ENCODE results near the gene BDKRB1. TPM values are rescaled to one million over a fixed set of nuclear protein-coding genes. Genes with fewer than 3 reads are reported as not detected.
A peak's percentile ranks its signal among the peaks of the same experiment; 100 is the strongest.

The BDKRB1 gene
- total RNA-seq, 4 donors from 2014 or later = 2.2 to 3.4 (median 2.8) TPM

GRCh38 chr14:96252323-96252998, 3.5 kb upstream of the BDKRB1 start:
- no peak overlapping the region for H3K4me3 ChIP-seq

GRCh38 chr14:96252999-96253539, 2.9 kb upstream of the BDKRB1 start:
- H3K27ac ChIP-seq = peak overlapping the region in 2 of 4 donors; percentile 25 to 32
- TF ChIP-seq CTCF (IDR thresholded peaks at IDR 0.05) (no peak), POLR2A (IDR thresholded peaks at IDR 0.05) (no peak)
- peaks cover 0 to 4% (median 0%) of the 10 kb centered on the region in 4 donors for H3K4me1 ChIP-seq
- H3K9me3 ChIP-seq = no peaks in the 10 kb centered on the region
- DNase-seq = no peak
- H3K36me3 ChIP-seq = no peaks in the 10 kb centered on the region
- H3K27me3 ChIP-seq = no peaks in the 10 kb centered on the region
- no peak overlapping the region for H3K4me3 ChIP-seq

More at GRCh38 chr14:96252323-96252998, 3.5 kb upstream of the BDKRB1 start:
- TF ChIP-seq CTCF (IDR thresholded peaks at IDR 0.05) (no peak), POLR2A (IDR thresholded peaks at IDR 0.05) (no peak)
- Histone ChIP-seq H3K9me3 (no peaks in the 10 kb centered on the region), H3K36me3 (no peaks in the 10 kb centered on the region), H3K27me3 (no peaks in the 10 kb centered on the region), H3K27ac (peak overlapping the region in 2 of 4 donors; percentile 25 to 32), H3K4me1 (peaks cover 0 to 4% (median 0%) of the 10 kb centered on the region in 4 donors)
- DNase-seq = no peak

- TF ChIP-seq CTCF (IDR thresholded peaks at IDR 0.05) (no peak), POLR2A (IDR thresholded peaks at IDR 0.05) (no peak)
- Histone ChIP-seq H3K4me1 (peaks cover 0 to 4% (median 0%) of the 10 kb centered on the region in 4 donors), H3K36me3 (no peaks in the 10 kb centered on the region), H3K27ac (peak overlapping the region in 1 of 4 donors; percentile 76), H3K9me3 (no peaks in the 10 kb centered on the region), H3K4me3 (no peak overlapping the region), H3K27me3 (no peaks in the 10 kb centered on the region)
- no peak for DNase-seq
These were observed 1.3 kb upstream of the BDKRB1 start for GRCh38 chr14:96254687-96255086.

GRCh38 chr14:96256407-96256806, 397 bp downstream of the BDKRB1 start:
- peaks cover 0 to 4% (median 0%) of the 10 kb centered on the region in 4 donors for H3K4me1 ChIP-seq
- peak overlapping the region in 1 of 4 donors; percentile 76 for H3K27ac ChIP-seq
- no peaks in the 10 kb centered on the region for H3K9me3 ChIP-seq
- peak in 1 of 3 donors; percentile 5 for DNase-seq
- H3K36me3 ChIP-seq = no peaks in the 10 kb centered on the region
- no peaks in the 10 kb centered on the region for H3K27me3 ChIP-seq
- TF ChIP-seq POLR2A (IDR thresholded peaks at IDR 0.05) (no peak), CTCF (IDR thresholded peaks at IDR 0.05) (no peak)
- H3K4me3 ChIP-seq = no peak overlapping the region

GRCh38 chr14:96257056-96257455, 1.0 kb downstream of the BDKRB1 start:
- TF ChIP-seq CTCF (IDR thresholded peaks at IDR 0.05) = no peak
- no peak for TF ChIP-seq POLR2A (IDR thresholded peaks at IDR 0.05)
- no peaks in the 10 kb centered on the region for H3K27me3 ChIP-seq
- no peaks in the 10 kb centered on the region for H3K36me3 ChIP-seq
- no peaks in the 10 kb centered on the region for H3K9me3 ChIP-seq
- H3K4me3 ChIP-seq = no peak overlapping the region
- DNase-seq = peak in 1 of 3 donors; percentile 15
- H3K27ac ChIP-seq = no peak overlapping the region
- H3K4me1 ChIP-seq = peaks cover 0 to 8% (median 0%) of the 10 kb centered on the region in 4 donors

Measured in Peyer's patch (tissue), 4 donors.